GM23338 (cell line): ENCODE results near the gene GJB5.

Experiments used
- CREB1 ChIP-seq: fragments of 250-450 bp; sonication (Bioruptor Pico); IDR thresholded peaks from 2 replicates; pipeline ENCODE4 v1.5.0; 2020; ENCODE audit warnings: low read depth, mild to moderate bottlenecking, moderate library complexity
- CTCF ChIP-seq, 2 experiments: fragments of 200-600 bp in 1 of 2; sonication (generic) in 1 of 2; conservative IDR thresholded peaks; 2 replicates each; pipeline versions ENCODE4 v1.5.1 to v1.6.1; 2016 to 2017; ENCODE audit warnings: antibody characterized with exemption in 2 of 2, low read depth in 2 of 2, mild to moderate bottlenecking in 2 of 2, moderate library complexity in 1 of 2
- EZH2 ChIP-seq: fragments of 200-600 bp; sonication (generic); IDR thresholded peaks from one replicate; pipeline ENCODE4 v1.8.0; 2017; ENCODE audit warnings: antibody characterized with exemption, mild to moderate bottlenecking, low read depth; ENCODE audit not compliant: unreplicated experiment
- EZH2phosphoT487 ChIP-seq: fragments of 200-600 bp; sonication (generic); IDR thresholded peaks from one replicate; pipeline ENCODE4 v1.8.1; 2018; ENCODE audit warnings: antibody characterized with exemption; ENCODE audit not compliant: unreplicated experiment
- JUNB ChIP-seq: IDR thresholded peaks from one replicate; pipeline ENCODE4 v1.6.1; 2016; ENCODE audit warnings: antibody characterized with exemption; ENCODE audit not compliant: unreplicated experiment
- NANOG ChIP-seq: IDR thresholded peaks from 2 replicates; pipeline ENCODE4 v1.6.1; 2016; ENCODE audit warnings: antibody characterized with exemption, borderline replicate concordance
- POLR2AphosphoS5 ChIP-seq: IDR thresholded peaks from 2 replicates; pipeline ENCODE4 v1.6.1; 2016; ENCODE audit warnings: antibody characterized with exemption, low read depth
- REST ChIP-seq: IDR thresholded peaks from one replicate; pipeline ENCODE4 v1.6.1; 2018; ENCODE audit warnings: antibody characterized with exemption; ENCODE audit not compliant: unreplicated experiment
- STAT1 ChIP-seq: IDR thresholded peaks from one replicate; pipeline ENCODE4 v1.6.1; 2016; ENCODE audit warnings: antibody characterized with exemption; ENCODE audit not compliant: unreplicated experiment
- ZNF114 ChIP-seq: fragments of 250-450 bp; sonication (Bioruptor Pico); IDR thresholded peaks from 2 replicates; pipeline ENCODE4 v1.5.0; 2020; ENCODE audit warnings: mild to moderate bottlenecking, moderate library complexity

GRCh38 chr1:34777519-34778321, 22.9 kb downstream of the GJB5 start:
- no peak for TF ChIP-seq CTCF (conservative IDR thresholded peaks at IDR 0.05; ENCODE audit: low read depth in 2 of 2)
- no peak for TF ChIP-seq JUNB
- TF ChIP-seq REST: no peak
- TF ChIP-seq EZH2phosphoT487: no peak
- TF ChIP-seq POLR2AphosphoS5: no peak
- TF ChIP-seq NANOG: no peak
- no peak for TF ChIP-seq EZH2
- no peak for TF ChIP-seq CREB1 (CRISPR knock-in tag)
- TF ChIP-seq STAT1: no peak
- TF ChIP-seq ZNF114 (CRISPR knock-in tag): no peak
